Measurements from ENCODE around the gene C11orf91.

Gene C11orf91

GRCh38 chr11:33669598-33670249, 30.9 kb downstream of the C11orf91 start:
- TF ChIP-seq CTCF (conservative IDR thresholded peaks at IDR 0.05) = no peak
- no peak overlapping the region for H3K27ac ChIP-seq

- TF ChIP-seq CTCF (conservative IDR thresholded peaks at IDR 0.05) = no peak
- no peak overlapping the region for H3K27ac ChIP-seq
Measured at GRCh38 chr11:33668951-33669596, 31.6 kb downstream of the C11orf91 start.

GRCh38 chr11:33668468-33668825, 32.2 kb downstream of the C11orf91 start:
- no peak overlapping the region for H3K27ac ChIP-seq
- no peak for TF ChIP-seq CTCF (conservative IDR thresholded peaks at IDR 0.05)

- H3K27ac ChIP-seq = no peak overlapping the region
- no peak for TF ChIP-seq CTCF (conservative IDR thresholded peaks at IDR 0.05)
Measured at GRCh38 chr11:33667819-33668467, 32.7 kb downstream of the C11orf91 start.

- no peak for TF ChIP-seq CTCF (conservative IDR thresholded peaks at IDR 0.05)
- H3K27ac ChIP-seq = no peak overlapping the region
Measured at GRCh38 chr11:33665350-33666106, 35.1 kb downstream of the C11orf91 start.

GRCh38 chr11:33664827-33665226, 35.8 kb downstream of the C11orf91 start:
- H3K27ac ChIP-seq = no peak overlapping the region

More at GRCh38 chr11:33664827-33665226, 35.8 kb downstream of the C11orf91 start:
- no peak for TF ChIP-seq CTCF (conservative IDR thresholded peaks at IDR 0.05)
